Heart right ventricle (tissue), 16 donors: ENCODE measurements around the gene WDR59. TPM values are rescaled to one million over a fixed set of nuclear protein-coding genes. Genes with fewer than 3 reads are reported as not detected.

Source experiments
- ATAC-seq, 8 donors: fragments of 200-7000 bp; cut with Tn5 transposase; one replicate each; pipeline ENCODE4 v1.9.1; 2020; ENCODE audit warnings: mild to moderate bottlenecking in 8 of 8, moderate library complexity in 8 of 8, moderate number of reproducible peaks in 1 of 8
- DNase-seq, 2 donors: peaks; one replicate each; pipeline ENCODE4 v3.0.0-alpha.2; 2020
- H3K27ac ChIP-seq, 10 donors: fragments of 200-600 bp; sonication (generic) in 2 of 10; one replicate each; pipeline versions ENCODE4 v1.5.0 to v1.8.0; 2020 to 2022; ENCODE audit warnings: mild to moderate bottlenecking in 3 of 10
- H3K27me3 ChIP-seq, 7 donors: fragments of 200-600 bp; one replicate each; pipeline ENCODE4 v1.8.0; 2021 to 2022; ENCODE audit warnings: mild to moderate bottlenecking in 2 of 7
- H3K36me3 ChIP-seq, 9 donors: fragments of 200-600 bp; sonication (generic) in 1 of 9; one replicate each; pipeline versions ENCODE4 v1.5.0 to v1.8.0; 2020 to 2022; ENCODE audit warnings: mild to moderate bottlenecking in 2 of 9
- H3K4me1 ChIP-seq, 9 donors: fragments of 200-600 bp; sonication (generic) in 1 of 9; one replicate each; pipeline versions ENCODE4 v1.5.0 to v1.8.0; 2020 to 2022; ENCODE audit warnings: mild to moderate bottlenecking in 4 of 9
- H3K4me3 ChIP-seq, 10 donors: fragments of 200-600 bp; sonication (generic) in 2 of 10; one replicate each; pipeline versions ENCODE4 v1.5.0 to v1.8.0; 2020 to 2022; ENCODE audit warnings: mild to moderate bottlenecking in 7 of 10, moderate library complexity in 2 of 10
- H3K9me3 ChIP-seq, 11 donors: fragments of 200-600 bp in 10 of 11; sonication (generic) in 2 of 11; one replicate each; pipeline versions ENCODE4 v1.5.0 to v1.8.0; 2013 to 2022; ENCODE audit warnings: mild to moderate bottlenecking in 2 of 11, control low read depth in 1 of 11, moderate library complexity in 1 of 11
- WGBS, 2 donors: extraction: QIAGEN DNeasy Blood & Tissue Kit; methylation state at CpG; one replicate each; pipeline ENCODE4 v1.1.7; 2013; ENCODE audit warnings: inconsistent platforms in 1 of 2; 5-methylcytosine and 5-hydroxymethylcytosine counted together
- intact Hi-C, 10 donors: fragments of 100-400 bp; cut with DNase I; formaldehyde crosslinking; loops; one replicate each; pipeline versions ENCODE4 v1.11.1 to v1.14.2; 2022
- polyA plus RNA-seq, 2 donors: library from polyadenylated mRNA; stranded (reverse); fragments of 200-250 nt; gene quantifications; one replicate each; pipeline ENCODE4 v1.2.3, GENCODE V29; 2013
- total RNA-seq, 10 donors: library from RNA; stranded (reverse); fragmentation: NEBNext Ultra II Directional in 3 of 10; extraction: Animal tissue kit (Norgen Biotek cat#: 25700) in 3 of 10; gene quantifications; one replicate each; pipeline versions ENCODE4 v1.2.1 to v1.2.4, GENCODE V29; 2021 to 2023
- TF ChIP-seq, protein P1 (sequence below), 9 donors: fragments of 200-600 bp; sonication (generic) in 2 of 9; IDR thresholded peaks; one replicate each; pipeline versions ENCODE4 v1.5.0 to v1.8.0; 2021 to 2022; ENCODE audit warnings: antibody characterized with exemption in 9 of 9, mild to moderate bottlenecking in 5 of 9, moderate library complexity in 1 of 9
- donor health status: Arrhythmogenic right ventricular cardiomyopathy.
- donor health status: ischemic (EF 13 %, LVEDD 7.1; RV severe dilation, severe dysfunction).
- donor health status: healthy with polysubstance abuse.
- donor health status: DM: no; HTN: yes; CAD: no.
- donor health status: DM: no; HTN: no; CAD: no.
- donor health status: ischemic (EF 25% LVEDD 6.9; RV normal size, moderate dysfunction).
- donor health status: ischemic (EF 25% LVEDD 5.7; RV mildly dilated, moderate dysfunction).
- donor health status: healthy.
- donor health status: DM: yes; HTN: yes; CAD: no.
- donor health status: Ischemic cardiomyopathy.
- donor health status: ischemic (EF 35%, LVEDD 5.7; RV mildly dilated, moderate dysfunction).
- donor health status: nonischemic (EF 11% LVEDD 7.7; RV severe dilation, severe dysfunction).
- donor health status: DM: yes; HTN: yes; CAD: no.
- donor health status: PGD.
- donor health status: ischemic (EF 29% LVEDD 5.4; RV normal size, mild dysfunction).
- donor health status: nonischemic (EF 23%, LVEDD 6.1; RV moderate dilation, normal function).

Gene WDR59
- total and polyA plus RNA-seq, 12 donors, result 15.6 to 63.5 (median 40.9) TPM

DNA sequence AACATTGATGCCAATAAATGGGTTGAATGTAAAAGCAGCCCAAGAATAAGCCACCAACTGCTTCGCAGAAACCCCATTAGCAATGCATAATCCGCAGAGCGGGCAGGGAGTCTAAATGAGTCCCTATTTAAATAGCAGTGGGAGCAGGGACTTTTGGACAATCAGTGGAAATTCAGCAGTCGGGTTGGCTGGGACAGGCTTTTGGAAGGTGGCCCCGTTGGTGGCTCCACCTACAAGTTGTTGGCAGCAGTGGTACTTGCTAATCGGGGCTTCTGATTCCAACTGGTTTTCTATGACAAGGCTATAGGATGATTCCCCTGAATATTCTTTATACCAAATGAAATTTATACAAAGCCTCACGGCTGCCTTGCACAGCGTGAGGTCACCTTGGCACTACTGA, 86.3 kb downstream of the WDR59 start:
- H3K36me3 ChIP-seq, result peaks cover 0 to 88% (median 7%) of the 10 kb centered on the region in 9 donors
- intact Hi-C loops, result loop anchor here in 1 of 10 donors (10.0 kb wide), 1 partner anchor 216 kb away; the partner anchor contains the start of gene LDHD

GRCh38 chr16:74896389-74897370, 88.2 kb downstream of the WDR59 start:
- 85 to 87% methylated on average over 14 of the region's 14 CpGs for WGBS, 2 donors
- Histone ChIP-seq H3K27ac (no peak overlapping the region), H3K4me3 (no peak overlapping the region), H3K36me3 (peaks cover 0 to 90% (median 14%) of the 10 kb centered on the region in 9 donors), H3K27me3 (no peaks in the 10 kb centered on the region), H3K4me1 (peaks cover 0 to 27% (median 0%) of the 10 kb centered on the region in 9 donors), H3K9me3 (no peaks in the 10 kb centered on the region)
- DNase-seq (no peak), ATAC-seq (peak in 5 of 8 donors; percentile 49 to 89 (median 59))
- TF ChIP-seq, protein P1, sequence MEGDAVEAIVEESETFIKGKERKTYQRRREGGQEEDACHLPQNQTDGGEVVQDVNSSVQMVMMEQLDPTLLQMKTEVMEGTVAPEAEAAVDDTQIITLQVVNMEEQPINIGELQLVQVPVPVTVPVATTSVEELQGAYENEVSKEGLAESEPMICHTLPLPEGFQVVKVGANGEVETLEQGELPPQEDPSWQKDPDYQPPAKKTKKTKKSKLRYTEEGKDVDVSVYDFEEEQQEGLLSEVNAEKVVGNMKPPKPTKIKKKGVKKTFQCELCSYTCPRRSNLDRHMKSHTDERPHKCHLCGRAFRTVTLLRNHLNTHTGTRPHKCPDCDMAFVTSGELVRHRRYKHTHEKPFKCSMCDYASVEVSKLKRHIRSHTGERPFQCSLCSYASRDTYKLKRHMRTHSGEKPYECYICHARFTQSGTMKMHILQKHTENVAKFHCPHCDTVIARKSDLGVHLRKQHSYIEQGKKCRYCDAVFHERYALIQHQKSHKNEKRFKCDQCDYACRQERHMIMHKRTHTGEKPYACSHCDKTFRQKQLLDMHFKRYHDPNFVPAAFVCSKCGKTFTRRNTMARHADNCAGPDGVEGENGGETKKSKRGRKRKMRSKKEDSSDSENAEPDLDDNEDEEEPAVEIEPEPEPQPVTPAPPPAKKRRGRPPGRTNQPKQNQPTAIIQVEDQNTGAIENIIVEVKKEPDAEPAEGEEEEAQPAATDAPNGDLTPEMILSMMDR (IDR thresholded peaks at IDR 0.05), result no peak
- intact Hi-C loops, result loop anchor here in 1 of 10 donors (10.0 kb wide), 1 partner anchor 218 kb away; the partner anchor contains the start of gene LDHD

More for the DNA sequence above, 86.3 kb downstream of the WDR59 start:
- no peaks in the 10 kb centered on the region for H3K9me3 ChIP-seq
- H3K4me3 ChIP-seq, result no peak overlapping the region
- H3K4me1 ChIP-seq, result peaks cover 0 to 41% (median 0%) of the 10 kb centered on the region in 9 donors
- no peaks in the 10 kb centered on the region for H3K27me3 ChIP-seq
- 57 to 74% methylated on average over 8 of the region's 8 CpGs for WGBS, 2 donors
- peak in 1 of 2 donors; percentile 24 for DNase-seq
- TF ChIP-seq, protein P1 (IDR thresholded peaks at IDR 0.05), result no peak
- peak in 5 of 8 donors; percentile 24 to 65 (median 47) for ATAC-seq
- H3K27ac ChIP-seq, result no peak overlapping the region

GRCh38 chr16:74893541-74893940, 91.4 kb downstream of the WDR59 start:
- H3K27me3 ChIP-seq, result no peaks in the 10 kb centered on the region

More at GRCh38 chr16:74893541-74893940, 91.4 kb downstream of the WDR59 start:
- DNase-seq (no peak), ATAC-seq (no peak)
- Histone ChIP-seq H3K4me3 (no peak overlapping the region), H3K27ac (no peak overlapping the region), H3K9me3 (no peaks in the 10 kb centered on the region), H3K36me3 (peaks cover 0 to 96% (median 26%) of the 10 kb centered on the region in 9 donors), H3K4me1 (peaks cover 0 to 17% (median 0%) of the 10 kb centered on the region in 9 donors)
- intact Hi-C loops, result loop anchor here in 1 of 10 donors (10.0 kb wide), 1 partner anchor 221 kb away; the partner anchor contains the start of gene LDHD
- TF ChIP-seq, protein P1 (IDR thresholded peaks at IDR 0.05), result no peak
- WGBS, 2 donors, result 76 to 87% methylated on average over 4 of the region's 4 CpGs
